Neural crest cell (in vitro differentiated cells): ENCODE measurements around the gene AEBP1. TPM values are rescaled to one million over a fixed set of nuclear protein-coding genes. Genes with fewer than 3 reads are reported as not detected.

Experiments
- DNase-seq: peaks from one replicate; pipeline ENCODE4 v3.0.0; 2021; ENCODE audit warnings: low read depth, mixed read lengths, low spot score
- H3K27ac Mint-ChIP-seq: one replicate; pipeline ENCODE4 v1.8.0; 2021; ENCODE audit warnings: mild to moderate bottlenecking, mixed read lengths; ENCODE audit not compliant: unreplicated experiment
- H3K27me3 Mint-ChIP-seq: 2 replicates; pipeline ENCODE4 v1.8.0; 2021; ENCODE audit warnings: low read depth, mild to moderate bottlenecking, mixed read lengths
- H3K36me3 Mint-ChIP-seq: 2 replicates; pipeline ENCODE4 v1.8.0; 2021; ENCODE audit warnings: low read depth, mild to moderate bottlenecking, mixed read lengths
- H3K4me1 Mint-ChIP-seq: 2 replicates; pipeline ENCODE4 v1.8.0; 2021; ENCODE audit warnings: mixed read lengths
- H3K4me3 Mint-ChIP-seq: one replicate; pipeline ENCODE4 v1.8.0; 2021; ENCODE audit warnings: mild to moderate bottlenecking, mixed read lengths
- H3K9me3 Mint-ChIP-seq: 2 replicates; pipeline ENCODE4 v1.8.0; 2021; ENCODE audit warnings: mixed read lengths
- CTCF ChIP-seq: fragments of 200-600 bp; sonication (generic); conservative IDR thresholded peaks from 2 replicates; pipeline ENCODE4 v1.5.0; 2021; ENCODE audit warnings: antibody characterized with exemption, mild to moderate bottlenecking
- total RNA-seq: library from RNA; stranded (reverse); gene quantifications from 2 replicates; pipeline ENCODE4 v1.2.1, GENCODE V29; 2021

The AEBP1 gene
- total RNA-seq, 1 donor from 2014 or later, result 72.6 TPM

GRCh38 chr7:44080118-44080517 lies 24.0 kb upstream of the AEBP1 start:
- H3K4me1 Mint-ChIP-seq, result peaks cover 15% of the 10 kb centered on the region
- H3K27me3 Mint-ChIP-seq, result peaks cover 8% of the 10 kb centered on the region
- H3K36me3 Mint-ChIP-seq, result no peaks in the 10 kb centered on the region
- TF ChIP-seq CTCF, result no peak
- no peak for DNase-seq
- H3K27ac Mint-ChIP-seq, result no peak overlapping the region
- H3K4me3 Mint-ChIP-seq, result peak overlapping the region; percentile 41
- no peaks in the 10 kb centered on the region for H3K9me3 Mint-ChIP-seq

- no peaks in the 10 kb centered on the region for H3K36me3 Mint-ChIP-seq
- H3K4me3 Mint-ChIP-seq, result peak overlapping the region; percentile 90
- TF ChIP-seq CTCF, result no peak
- H3K27ac Mint-ChIP-seq, result no peak overlapping the region
- H3K9me3 Mint-ChIP-seq, result no peaks in the 10 kb centered on the region
- peaks cover 8% of the 10 kb centered on the region for H3K27me3 Mint-ChIP-seq
- no peak for DNase-seq
- peaks cover 15% of the 10 kb centered on the region for H3K4me1 Mint-ChIP-seq
These were observed 23.4 kb upstream of the AEBP1 start for GRCh38 chr7:44080686-44081265.

- TF ChIP-seq CTCF, result no peak
- Mint-ChIP-seq H3K4me1 (peaks cover 15% of the 10 kb centered on the region), H3K4me3 (peak overlapping the region; percentile 90), H3K36me3 (no peaks in the 10 kb centered on the region), H3K9me3 (no peaks in the 10 kb centered on the region), H3K27me3 (peaks cover 8% of the 10 kb centered on the region), H3K27ac (no peak overlapping the region)
- no peak for DNase-seq
These were observed 22.8 kb upstream of the AEBP1 start for GRCh38 chr7:44081266-44081748.

- no peak for TF ChIP-seq CTCF
- peak; percentile 93 for DNase-seq
- Mint-ChIP-seq H3K4me1 (peaks cover 15% of the 10 kb centered on the region), H3K27me3 (peaks cover 8% of the 10 kb centered on the region), H3K36me3 (no peaks in the 10 kb centered on the region), H3K9me3 (no peaks in the 10 kb centered on the region), H3K27ac (no peak overlapping the region), H3K4me3 (peak overlapping the region; percentile 90)
These were observed 21.5 kb upstream of the AEBP1 start for GRCh38 chr7:44082541-44083207.

- H3K9me3 Mint-ChIP-seq, result no peaks in the 10 kb centered on the region
- peak overlapping the region; percentile 70 for H3K4me3 Mint-ChIP-seq
- no peaks in the 10 kb centered on the region for H3K36me3 Mint-ChIP-seq
- no peak for TF ChIP-seq CTCF
- H3K4me1 Mint-ChIP-seq, result peaks cover 15% of the 10 kb centered on the region
- DNase-seq, result no peak
- no peak overlapping the region for H3K27ac Mint-ChIP-seq
- H3K27me3 Mint-ChIP-seq, result peaks cover 8% of the 10 kb centered on the region
These were observed 20.3 kb upstream of the AEBP1 start for GRCh38 chr7:44083796-44084195.
